Hematopoietic multipotent progenitor cell treated with erythropoietin and hydrocortisone succinate and interleukin-3 and kit ligand, for 15 days (in vitro differentiated cells): ENCODE data around the gene NFKBIZ.
"Not testable (repeated sequence)": the region's sequence is repeated elsewhere in the genome, so short reads cannot be mapped to it uniquely, and the experiment has no call there.

Source experiments
- DNase-seq: peaks from one replicate; pipeline ENCODE4 v3.0.0-alpha.2; 2015; ENCODE audit warnings: low spot score

NFKBIZ gene

GRCh38 chr3:101876142-101876541, 26.8 kb downstream of the NFKBIZ start:
- DNase-seq = no peak

DNA sequence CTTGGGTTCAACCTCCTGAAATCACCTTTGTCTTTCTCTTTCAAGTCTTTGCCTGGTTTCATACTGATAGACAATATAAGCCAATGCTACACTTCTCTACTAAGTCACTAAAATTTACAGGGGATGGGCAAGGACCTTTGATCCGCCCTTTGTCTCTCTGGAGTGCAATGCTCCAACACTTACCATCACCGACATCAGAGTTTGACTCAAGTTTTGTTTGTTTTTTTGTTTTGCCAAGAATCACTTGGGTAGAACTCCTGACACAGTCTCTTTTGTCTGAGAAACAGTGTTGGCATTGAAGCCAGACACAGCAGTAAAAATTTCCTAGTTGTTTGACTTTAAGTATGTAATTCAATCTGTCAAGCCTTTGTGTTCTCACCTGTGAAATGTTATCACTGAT, 29.3 kb downstream of the NFKBIZ start:
- no peak for DNase-seq

GRCh38 chr3:101879102-101879501, 29.8 kb downstream of the NFKBIZ start:
- no peak for DNase-seq

DNA sequence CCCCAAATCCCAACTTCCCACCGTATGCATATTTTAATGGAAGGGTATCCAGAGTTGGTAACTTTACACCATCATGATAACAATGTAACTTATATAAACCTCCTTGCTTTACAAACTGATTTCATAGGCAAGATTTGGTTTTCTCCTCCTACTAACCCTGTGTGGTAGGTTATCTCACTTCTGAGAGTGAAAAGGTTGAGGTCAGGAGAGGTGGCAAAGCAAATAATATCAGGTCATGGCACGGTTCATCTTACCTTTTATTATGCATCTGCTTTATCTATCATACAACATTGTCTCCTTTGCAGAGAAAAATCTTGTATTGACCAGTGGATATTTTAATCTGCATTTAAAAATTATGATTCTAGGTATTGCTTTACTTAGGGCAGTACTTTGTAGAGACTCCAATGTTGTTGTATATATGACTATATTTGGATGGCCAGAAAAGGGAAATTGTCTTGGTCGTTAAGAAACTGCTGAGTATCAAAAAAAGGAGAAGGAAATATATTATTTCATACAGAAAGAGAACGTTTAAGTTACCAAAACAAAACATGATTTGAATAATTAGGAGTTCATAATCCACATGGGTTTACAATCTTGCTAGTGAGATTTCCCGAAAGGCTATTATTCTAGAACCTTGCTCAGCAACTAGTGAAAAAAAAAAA, 30.4 kb downstream of the NFKBIZ start:
- DNase-seq = no peak

DNA sequence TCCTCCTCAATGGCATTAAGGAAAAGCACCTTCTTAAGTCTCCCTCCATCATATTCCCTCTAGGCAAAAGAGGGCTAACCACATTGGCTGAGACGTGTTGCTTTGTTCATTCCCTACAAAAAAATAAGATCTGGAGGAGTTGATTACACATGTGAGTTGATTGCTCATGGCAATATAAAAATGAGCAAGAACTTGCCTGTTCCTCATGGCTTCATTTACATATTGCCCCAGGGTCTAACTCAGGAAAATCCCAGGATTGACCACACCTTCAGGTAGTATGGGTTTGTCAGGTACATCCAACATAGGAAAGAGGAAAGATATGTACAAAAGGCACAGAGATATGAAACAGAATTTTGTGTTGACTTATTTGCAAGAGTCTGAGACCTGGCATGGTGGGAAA, 35.5 kb downstream of the NFKBIZ start:
- DNase-seq = no peak

- DNase-seq = not testable (repeated sequence)
Observed at GRCh38 chr3:101885584-101885983, 36.3 kb downstream of the NFKBIZ start.

DNA sequence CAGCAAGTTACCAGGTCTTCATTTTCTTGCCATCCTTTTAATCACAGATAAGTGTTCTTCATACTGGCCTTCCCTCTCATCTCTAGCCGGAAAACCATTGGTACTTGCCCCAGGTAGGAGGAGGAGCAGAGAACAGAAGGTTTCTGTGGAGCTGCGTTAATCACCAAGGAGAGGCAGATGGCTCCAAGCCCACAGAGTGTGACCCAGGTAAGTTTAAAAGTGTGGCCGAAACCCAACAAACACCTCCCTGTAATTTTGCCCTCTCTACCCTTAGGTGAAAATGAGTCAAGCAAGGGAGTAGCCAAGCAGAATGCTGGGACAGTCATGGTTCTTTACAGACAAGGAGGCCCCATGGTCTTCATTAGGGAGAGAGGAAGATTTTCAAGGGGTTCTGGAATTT, 37.3 kb downstream of the NFKBIZ start:
- DNase-seq = no peak

DNA sequence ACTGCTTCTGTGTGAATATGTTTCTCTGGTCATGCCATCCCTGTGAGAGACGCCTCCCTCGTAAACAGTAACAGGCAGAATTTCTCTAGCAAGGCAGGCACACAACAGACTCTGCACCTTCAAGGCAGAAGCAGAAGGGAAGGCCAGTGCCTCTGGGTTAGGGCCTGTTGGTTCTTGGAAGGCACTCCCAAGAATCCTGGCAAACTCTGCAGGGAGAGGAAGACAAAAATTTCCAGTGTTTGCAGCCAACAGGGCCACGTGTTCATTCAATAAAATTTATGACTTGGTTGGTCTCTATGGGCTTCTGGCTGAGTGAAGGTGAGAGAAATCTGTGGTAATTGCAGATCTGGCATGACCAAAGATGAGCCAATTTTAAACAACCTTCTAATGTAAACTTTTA, 39.3 kb downstream of the NFKBIZ start:
- no peak for DNase-seq

DNA sequence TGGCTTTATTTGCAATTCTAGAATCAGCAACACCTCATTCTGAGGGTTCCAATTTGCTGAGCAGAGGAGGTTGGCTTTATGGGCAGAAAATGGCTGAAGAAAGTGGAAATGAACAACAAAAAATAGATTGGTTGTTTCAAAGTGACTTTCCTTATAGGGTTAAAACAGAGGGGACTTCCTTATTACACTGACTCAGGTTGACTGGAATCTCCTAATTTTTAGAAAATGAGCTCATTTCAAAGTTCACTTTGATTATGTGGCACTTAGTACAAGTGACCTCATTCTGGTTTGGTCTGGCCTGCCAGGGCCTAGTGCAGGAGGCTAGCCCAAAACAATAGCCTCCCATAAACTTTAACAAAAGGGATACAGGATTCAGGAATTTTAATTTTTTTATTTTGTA, 41.4 kb downstream of the NFKBIZ start:
- no peak for DNase-seq

- DNase-seq = no peak
Observed at GRCh38 chr3:101892648-101893047, 43.3 kb downstream of the NFKBIZ start.

- no peak for DNase-seq
Observed at GRCh38 chr3:101896083-101896757, 46.9 kb downstream of the NFKBIZ start.

GRCh38 chr3:101897013-101897412, 47.7 kb downstream of the NFKBIZ start:
- DNase-seq = no peak

DNA sequence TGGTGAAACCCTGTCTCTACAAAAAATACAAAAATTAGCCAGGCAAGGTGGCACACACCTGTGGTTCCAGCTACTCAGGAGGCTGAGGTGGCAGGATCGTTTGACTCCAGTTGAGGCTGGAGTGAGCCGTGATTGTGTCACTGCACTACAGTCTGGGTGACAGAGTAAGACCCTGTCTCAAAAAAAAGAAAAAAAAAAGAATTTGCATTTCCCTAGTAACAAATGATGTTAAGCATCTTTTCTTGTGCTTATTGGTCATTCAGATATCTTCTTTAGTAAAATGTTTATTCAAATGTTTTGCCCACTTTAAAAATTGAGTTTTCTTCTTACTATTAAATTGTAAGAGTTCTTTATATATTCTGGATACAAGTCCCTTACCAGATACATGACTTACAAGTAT, 48.7 kb downstream of the NFKBIZ start:
- no peak for DNase-seq

DNA sequence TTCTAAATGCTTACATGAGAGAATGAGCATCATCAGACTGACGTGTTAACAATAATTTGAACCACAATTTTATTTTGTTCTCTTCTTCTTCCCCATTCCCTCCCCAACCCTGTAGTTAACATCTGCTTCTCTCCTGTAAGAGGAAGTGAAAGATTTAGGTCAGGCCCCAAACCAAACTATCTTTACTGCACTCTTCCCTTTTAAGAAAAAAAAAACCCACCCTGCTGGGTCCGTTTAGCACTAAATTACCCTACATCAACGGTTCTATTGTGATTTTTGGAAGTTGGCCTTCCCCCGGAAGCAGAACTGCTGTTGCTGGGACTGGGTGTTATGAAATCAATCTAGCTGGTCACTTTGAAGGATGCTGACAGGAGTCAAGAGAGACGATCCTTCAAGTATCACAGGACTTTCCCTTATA, 49.4 kb downstream of the NFKBIZ start:
- DNase-seq = no peak

- no peak for DNase-seq
Observed at GRCh38 chr3:101900316-101900715, 51.0 kb downstream of the NFKBIZ start.

GRCh38 chr3:101900736-101901135, 51.4 kb downstream of the NFKBIZ start:
- DNase-seq = no peak

DNA sequence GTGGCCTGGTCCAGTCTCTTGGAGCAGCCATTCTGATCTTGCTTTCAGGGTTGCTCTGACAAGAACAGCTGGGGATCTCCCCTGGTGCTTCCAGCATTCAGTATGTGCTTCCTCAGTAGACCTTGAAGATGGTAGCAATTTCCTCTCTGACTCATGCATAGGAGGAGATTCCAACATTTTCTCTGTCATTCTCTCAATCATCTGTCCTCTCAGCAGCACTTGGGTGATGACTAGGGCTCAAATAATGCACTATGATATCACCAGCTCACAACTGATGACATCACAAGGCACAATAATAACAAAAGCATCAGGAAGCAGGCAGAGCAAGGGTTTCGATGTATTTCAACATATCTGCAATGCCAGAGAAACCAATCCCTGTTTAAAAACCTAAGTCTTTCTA, 52.7 kb downstream of the NFKBIZ start:
- DNase-seq = no peak

DNA sequence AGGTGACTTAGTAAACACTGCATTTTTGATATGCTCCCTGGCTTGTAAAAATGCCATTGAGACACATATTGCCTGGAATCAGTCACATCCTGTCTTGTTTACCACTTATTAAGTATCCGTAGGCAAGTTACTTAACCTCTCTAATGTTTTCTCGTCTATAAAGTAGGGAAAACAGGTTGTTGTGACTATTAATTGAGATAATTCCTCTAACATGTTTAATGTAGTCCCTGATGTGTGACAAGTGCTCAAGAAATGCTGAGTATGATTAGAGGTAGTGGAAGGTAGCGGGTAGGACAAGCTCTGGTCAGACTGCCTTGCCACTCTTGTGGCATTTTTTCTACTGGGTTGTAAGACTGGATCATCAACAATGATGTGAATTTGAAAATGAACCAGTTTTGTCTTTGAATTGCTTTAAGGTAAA, 54.1 kb downstream of the NFKBIZ start:
- no peak for DNase-seq

- not testable (repeated sequence) for DNase-seq
Observed at GRCh38 chr3:101905573-101905972, 56.3 kb downstream of the NFKBIZ start.
